Measurements from ENCODE around the gene CC2D1B.

DNA sequence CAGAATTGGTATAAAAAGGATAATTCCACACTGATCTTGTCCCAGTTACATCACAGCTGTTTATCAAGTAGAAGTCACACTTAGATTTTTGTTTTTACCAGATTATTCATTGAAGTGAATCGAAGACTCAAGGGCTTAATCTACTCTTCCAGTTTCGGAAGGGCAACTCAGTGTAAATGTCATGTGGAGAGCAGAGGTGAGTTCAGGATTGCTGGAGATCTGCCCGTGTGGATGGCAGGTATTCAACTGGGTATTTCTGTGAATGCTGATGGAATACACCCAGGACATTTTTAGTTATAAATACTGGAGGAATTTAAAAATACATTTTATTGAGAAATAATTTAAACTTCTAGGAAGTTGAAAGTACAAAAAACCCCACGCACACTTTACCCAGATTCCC, 19.4 kb downstream of the CC2D1B start:
- no peak for TF ChIP-seq ETS1 (IDR thresholded peaks at IDR 0.05)
- TF ChIP-seq EZH2 (IDR thresholded peaks at IDR 0.05; ENCODE audit: low read depth, unreplicated experiment) = no peak
- TF ChIP-seq, protein P1, sequence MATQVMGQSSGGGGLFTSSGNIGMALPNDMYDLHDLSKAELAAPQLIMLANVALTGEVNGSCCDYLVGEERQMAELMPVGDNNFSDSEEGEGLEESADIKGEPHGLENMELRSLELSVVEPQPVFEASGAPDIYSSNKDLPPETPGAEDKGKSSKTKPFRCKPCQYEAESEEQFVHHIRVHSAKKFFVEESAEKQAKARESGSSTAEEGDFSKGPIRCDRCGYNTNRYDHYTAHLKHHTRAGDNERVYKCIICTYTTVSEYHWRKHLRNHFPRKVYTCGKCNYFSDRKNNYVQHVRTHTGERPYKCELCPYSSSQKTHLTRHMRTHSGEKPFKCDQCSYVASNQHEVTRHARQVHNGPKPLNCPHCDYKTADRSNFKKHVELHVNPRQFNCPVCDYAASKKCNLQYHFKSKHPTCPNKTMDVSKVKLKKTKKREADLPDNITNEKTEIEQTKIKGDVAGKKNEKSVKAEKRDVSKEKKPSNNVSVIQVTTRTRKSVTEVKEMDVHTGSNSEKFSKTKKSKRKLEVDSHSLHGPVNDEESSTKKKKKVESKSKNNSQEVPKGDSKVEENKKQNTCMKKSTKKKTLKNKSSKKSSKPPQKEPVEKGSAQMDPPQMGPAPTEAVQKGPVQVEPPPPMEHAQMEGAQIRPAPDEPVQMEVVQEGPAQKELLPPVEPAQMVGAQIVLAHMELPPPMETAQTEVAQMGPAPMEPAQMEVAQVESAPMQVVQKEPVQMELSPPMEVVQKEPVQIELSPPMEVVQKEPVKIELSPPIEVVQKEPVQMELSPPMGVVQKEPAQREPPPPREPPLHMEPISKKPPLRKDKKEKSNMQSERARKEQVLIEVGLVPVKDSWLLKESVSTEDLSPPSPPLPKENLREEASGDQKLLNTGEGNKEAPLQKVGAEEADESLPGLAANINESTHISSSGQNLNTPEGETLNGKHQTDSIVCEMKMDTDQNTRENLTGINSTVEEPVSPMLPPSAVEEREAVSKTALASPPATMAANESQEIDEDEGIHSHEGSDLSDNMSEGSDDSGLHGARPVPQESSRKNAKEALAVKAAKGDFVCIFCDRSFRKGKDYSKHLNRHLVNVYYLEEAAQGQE (IDR thresholded peaks at IDR 0.05; ENCODE audit: unreplicated experiment) = no peak
- TF ChIP-seq, protein P2, sequence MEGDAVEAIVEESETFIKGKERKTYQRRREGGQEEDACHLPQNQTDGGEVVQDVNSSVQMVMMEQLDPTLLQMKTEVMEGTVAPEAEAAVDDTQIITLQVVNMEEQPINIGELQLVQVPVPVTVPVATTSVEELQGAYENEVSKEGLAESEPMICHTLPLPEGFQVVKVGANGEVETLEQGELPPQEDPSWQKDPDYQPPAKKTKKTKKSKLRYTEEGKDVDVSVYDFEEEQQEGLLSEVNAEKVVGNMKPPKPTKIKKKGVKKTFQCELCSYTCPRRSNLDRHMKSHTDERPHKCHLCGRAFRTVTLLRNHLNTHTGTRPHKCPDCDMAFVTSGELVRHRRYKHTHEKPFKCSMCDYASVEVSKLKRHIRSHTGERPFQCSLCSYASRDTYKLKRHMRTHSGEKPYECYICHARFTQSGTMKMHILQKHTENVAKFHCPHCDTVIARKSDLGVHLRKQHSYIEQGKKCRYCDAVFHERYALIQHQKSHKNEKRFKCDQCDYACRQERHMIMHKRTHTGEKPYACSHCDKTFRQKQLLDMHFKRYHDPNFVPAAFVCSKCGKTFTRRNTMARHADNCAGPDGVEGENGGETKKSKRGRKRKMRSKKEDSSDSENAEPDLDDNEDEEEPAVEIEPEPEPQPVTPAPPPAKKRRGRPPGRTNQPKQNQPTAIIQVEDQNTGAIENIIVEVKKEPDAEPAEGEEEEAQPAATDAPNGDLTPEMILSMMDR (conservative IDR thresholded peaks at IDR 0.05; ENCODE audit: low read depth in 2 of 2) = no peak
- no peak for TF ChIP-seq JUNB (IDR thresholded peaks at IDR 0.05; ENCODE audit: unreplicated experiment)
- TF ChIP-seq POLR2AphosphoS5 (IDR thresholded peaks at IDR 0.05; ENCODE audit: low read depth) = no peak
- TF ChIP-seq, protein P3, sequence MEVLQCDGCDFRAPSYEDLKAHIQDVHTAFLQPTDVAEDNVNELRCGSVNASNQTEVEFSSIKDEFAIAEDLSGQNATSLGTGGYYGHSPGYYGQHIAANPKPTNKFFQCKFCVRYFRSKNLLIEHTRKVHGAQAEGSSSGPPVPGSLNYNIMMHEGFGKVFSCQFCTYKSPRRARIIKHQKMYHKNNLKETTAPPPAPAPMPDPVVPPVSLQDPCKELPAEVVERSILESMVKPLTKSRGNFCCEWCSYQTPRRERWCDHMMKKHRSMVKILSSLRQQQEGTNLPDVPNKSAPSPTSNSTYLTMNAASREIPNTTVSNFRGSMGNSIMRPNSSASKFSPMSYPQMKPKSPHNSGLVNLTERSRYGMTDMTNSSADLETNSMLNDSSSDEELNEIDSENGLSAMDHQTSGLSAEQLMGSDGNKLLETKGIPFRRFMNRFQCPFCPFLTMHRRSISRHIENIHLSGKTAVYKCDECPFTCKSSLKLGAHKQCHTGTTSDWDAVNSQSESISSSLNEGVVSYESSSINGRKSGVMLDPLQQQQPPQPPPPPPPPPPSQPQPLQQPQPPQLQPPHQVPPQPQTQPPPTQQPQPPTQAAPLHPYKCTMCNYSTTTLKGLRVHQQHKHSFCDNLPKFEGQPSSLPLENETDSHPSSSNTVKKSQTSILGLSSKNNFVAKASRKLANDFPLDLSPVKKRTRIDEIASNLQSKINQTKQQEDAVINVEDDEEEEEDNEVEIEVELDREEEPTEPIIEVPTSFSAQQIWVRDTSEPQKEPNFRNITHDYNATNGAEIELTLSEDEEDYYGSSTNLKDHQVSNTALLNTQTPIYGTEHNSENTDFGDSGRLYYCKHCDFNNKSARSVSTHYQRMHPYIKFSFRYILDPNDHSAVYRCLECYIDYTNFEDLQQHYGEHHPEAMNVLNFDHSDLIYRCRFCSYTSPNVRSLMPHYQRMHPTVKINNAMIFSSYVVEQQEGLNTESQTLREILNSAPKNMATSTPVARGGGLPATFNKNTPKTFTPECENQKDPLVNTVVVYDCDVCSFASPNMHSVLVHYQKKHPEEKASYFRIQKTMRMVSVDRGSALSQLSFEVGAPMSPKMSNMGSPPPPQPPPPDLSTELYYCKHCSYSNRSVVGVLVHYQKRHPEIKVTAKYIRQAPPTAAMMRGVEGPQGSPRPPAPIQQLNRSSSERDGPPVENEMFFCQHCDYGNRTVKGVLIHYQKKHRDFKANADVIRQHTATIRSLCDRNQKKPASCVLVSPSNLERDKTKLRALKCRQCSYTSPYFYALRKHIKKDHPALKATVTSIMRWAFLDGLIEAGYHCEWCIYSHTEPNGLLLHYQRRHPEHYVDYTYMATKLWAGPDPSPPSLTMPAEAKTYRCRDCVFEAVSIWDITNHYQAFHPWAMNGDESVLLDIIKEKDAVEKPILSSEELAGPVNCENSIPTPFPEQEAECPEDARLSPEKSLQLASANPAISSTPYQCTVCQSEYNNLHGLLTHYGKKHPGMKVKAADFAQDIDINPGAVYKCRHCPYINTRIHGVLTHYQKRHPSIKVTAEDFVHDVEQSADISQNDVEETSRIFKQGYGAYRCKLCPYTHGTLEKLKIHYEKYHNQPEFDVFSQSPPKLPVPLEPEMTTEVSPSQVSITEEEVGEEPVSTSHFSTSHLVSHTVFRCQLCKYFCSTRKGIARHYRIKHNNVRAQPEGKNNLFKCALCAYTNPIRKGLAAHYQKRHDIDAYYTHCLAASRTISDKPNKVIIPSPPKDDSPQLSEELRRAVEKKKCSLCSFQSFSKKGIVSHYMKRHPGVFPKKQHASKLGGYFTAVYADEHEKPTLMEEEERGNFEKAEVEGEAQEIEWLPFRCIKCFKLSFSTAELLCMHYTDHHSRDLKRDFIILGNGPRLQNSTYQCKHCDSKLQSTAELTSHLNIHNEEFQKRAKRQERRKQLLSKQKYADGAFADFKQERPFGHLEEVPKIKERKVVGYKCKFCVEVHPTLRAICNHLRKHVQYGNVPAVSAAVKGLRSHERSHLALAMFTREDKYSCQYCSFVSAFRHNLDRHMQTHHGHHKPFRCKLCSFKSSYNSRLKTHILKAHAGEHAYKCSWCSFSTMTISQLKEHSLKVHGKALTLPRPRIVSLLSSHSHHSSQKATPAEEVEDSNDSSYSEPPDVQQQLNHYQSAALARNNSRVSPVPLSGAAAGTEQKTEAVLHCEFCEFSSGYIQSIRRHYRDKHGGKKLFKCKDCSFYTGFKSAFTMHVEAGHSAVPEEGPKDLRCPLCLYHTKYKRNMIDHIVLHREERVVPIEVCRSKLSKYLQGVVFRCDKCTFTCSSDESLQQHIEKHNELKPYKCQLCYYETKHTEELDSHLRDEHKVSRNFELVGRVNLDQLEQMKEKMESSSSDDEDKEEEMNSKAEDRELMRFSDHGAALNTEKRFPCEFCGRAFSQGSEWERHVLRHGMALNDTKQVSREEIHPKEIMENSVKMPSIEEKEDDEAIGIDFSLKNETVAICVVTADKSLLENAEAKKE (CRISPR knock-in tag; IDR thresholded peaks at IDR 0.05) = no peak
- no peak for TF ChIP-seq EZH2phosphoT487 (IDR thresholded peaks at IDR 0.05; ENCODE audit: unreplicated experiment)
- no peak for TF ChIP-seq STAT1 (IDR thresholded peaks at IDR 0.05; ENCODE audit: unreplicated experiment)
- TF ChIP-seq NANOG (IDR thresholded peaks at IDR 0.05; ENCODE audit: borderline replicate concordance) = no peak
- TF ChIP-seq CREB1 (CRISPR knock-in tag; IDR thresholded peaks at IDR 0.05; ENCODE audit: low read depth) = no peak
- no peak for TF ChIP-seq ZNF114 (CRISPR knock-in tag; IDR thresholded peaks at IDR 0.05)
